Tibial nerve (tissue), 4 donors: ENCODE data around the gene LAMB1.

Experiments
- CTCF ChIP-seq, 5 experiments: fragments of 200-600 bp in 3 of 5; fragments of 450-650 bp in 2 of 5; sonication (generic) in 3 of 5; IDR thresholded peaks; one replicate each; pipeline ENCODE4 v1.5.1; 2016 to 2019; ENCODE audit warnings: antibody characterized with exemption in 5 of 5, mild to moderate bottlenecking in 3 of 5, moderate library complexity in 2 of 5
- EP300 ChIP-seq, 2 donors: sonication (generic); formaldehyde crosslinking; IDR thresholded peaks; one replicate each; pipeline ENCODE4 v1.6.1; 2017; ENCODE audit warnings: antibody characterized with exemption in 2 of 2, mild to moderate bottlenecking in 1 of 2

- TF ChIP-seq CTCF (IDR thresholded peaks at IDR 0.05) (peak; percentile 58 to 74 (median 71)), EP300 (IDR thresholded peaks at IDR 0.05) (no peak)
These were observed 123.4 kb downstream of the LAMB1 start for GRCh38 chr7:107879400-107880035.
